Fibroblast of gingiva (primary cell): ENCODE measurements around the gene HDLBP.

Source experiments
- DNase-seq: peaks from one replicate; pipeline ENCODE4 v3.0.0-alpha.2; 2011; ENCODE audit warnings: low read depth

HDLBP gene

DNA sequence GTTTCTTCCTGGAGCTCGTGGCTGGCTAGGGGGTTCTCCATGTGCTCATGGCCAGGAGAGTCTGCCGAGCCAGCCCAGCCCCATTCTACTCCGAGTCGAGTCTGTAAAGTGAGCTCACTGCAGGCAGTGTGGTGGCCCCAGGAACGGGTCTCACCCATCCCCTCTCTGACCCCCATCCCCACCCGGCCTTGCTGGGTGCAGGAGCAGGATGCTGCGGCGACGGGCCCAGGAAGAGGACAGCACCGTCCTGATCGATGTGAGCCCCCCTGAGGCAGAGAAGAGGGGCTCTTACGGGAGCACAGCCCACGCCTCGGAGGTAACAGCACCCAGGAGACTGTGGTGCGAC lies 125.6 kb downstream of the HDLBP start:
- no peak for DNase-seq

DNA sequence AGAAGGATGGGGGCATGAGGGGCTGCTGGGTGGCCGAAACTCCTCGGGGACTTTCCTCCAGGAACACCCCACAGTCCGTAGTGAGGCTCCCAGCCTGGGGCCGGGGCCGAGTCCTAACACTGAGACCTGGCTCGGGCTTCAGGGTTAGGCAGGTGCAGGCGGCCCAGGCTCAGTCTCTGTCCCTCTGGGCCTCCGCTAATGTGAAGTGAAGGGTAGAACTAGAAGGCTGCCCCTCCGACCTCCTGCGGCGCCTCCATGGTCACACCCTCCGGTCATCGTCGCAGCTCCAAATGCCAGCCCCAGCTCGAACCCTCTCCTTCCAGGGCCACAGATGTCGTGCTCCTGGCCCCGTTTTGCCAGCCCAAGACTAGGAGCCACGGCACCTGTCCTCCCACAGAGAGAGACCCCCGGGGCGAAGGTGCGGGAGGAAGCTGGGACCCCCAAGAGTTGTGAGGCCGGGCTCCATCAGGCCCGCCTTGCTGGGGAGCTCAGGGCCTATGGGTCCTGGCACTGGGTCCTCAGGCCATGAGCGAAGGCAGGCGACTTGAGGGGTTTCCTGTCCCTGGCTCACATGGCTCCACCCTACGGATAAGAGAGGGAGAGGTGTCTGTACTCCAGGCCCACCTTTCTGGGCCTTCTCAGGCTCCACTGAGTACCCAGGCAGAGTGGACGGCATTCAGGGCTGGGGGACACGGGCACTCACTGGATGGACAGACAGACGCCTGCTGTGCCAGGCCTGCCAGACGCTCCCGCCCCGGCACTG lies 126.2 kb downstream of the HDLBP start:
- no peak for DNase-seq

DNA sequence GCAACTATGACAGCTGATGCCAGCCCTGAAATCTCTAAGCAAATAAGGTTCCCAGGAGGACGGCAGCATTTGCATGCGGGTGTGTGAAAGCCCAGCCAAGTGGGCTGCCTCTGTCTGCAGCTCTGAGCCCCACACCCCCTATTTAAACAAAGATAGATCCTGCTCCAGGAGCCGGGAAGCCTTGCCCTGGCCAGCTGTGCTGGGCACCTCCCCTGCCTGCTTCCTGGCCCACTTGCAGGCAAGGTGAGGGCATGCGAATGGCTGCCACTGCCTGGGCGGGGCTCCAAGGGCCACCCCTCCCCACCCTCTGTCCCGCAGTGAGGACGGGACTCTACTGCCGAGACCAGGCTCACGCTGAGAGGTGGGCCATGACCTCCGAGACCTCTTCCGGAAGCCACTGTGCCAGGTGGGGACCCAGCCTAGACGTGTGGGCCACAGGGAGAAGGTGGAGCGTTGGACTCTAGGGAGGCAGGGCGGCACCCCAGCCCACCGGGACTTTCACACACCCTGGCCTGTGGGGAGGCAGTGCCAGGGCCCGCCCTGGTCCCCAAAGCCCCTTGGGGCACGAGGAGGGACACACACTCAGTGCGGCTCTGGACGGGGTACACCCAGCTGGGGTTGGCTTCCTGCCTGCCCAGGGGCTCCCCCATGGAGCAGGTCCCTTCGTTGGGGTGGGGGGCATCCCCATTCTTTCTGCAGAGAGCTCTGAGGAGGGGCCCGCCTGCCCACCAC lies 126.9 kb downstream of the HDLBP start, which contains the start of gene ANO7:
TSS of gene ANO7 (plus strand) at position 317 of the 732 bp plus-strand sequence. CDS start 1,387 bp downstream, outside the sequence.
- DNase-seq: no peak

DNA sequence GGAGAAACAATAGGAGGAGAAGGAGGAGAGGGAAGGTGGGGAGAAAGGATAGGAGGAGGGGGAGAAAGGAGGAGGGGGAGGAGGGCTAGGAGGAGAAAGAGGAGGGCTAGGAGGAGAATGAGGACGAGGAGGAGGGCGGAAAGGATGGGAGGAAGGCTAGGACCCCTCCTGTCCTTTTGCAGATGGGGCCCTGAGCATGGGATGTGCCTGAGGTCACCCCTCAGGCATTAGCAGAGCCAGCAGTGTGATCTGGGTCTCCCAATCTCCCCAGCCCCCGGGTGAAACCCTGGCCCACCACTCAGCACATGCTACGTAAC lies 127.6 kb downstream of the HDLBP start:
- no peak for DNase-seq

DNA sequence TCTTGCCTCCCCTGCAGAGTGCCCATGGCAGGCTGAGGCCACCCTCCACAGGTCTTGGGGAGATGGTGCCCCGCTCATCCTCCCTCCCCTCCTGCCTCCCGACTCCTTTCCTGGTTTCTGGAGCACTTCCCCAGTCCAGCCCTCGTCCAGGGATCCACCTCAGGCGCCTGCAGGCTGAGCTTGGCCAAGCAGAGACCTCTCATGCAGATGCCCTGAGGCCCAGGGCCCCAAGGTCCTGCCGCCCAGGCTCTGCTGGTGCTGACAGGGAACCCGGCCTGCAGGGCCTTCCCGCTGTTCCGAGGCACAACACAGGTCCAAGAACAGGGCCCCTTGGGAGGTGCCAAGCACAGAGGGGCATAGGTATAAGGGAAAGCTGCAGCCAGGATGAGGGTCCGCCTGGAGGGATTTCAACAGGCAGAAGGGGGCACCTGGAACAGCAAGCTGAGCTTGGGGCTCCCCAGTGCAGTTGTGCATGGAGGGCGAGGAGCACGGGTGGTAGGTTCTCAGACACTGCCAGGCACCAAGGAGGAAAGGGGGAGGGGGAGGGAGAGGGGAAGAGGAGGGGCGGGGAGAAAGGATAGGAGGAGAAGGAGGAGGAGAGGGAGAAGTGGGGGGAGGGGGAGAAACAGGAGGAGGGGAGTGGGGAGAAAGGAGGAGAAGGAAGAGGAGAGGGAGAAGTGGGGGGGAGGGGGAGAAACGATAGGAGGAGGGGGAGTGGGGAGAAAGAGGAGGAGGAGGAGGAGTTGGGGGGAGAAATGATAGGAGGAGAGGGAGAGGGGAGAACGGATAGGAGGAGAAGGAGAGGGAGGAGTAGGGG lies 128.2 kb downstream of the HDLBP start:
- DNase-seq: no peak

DNA sequence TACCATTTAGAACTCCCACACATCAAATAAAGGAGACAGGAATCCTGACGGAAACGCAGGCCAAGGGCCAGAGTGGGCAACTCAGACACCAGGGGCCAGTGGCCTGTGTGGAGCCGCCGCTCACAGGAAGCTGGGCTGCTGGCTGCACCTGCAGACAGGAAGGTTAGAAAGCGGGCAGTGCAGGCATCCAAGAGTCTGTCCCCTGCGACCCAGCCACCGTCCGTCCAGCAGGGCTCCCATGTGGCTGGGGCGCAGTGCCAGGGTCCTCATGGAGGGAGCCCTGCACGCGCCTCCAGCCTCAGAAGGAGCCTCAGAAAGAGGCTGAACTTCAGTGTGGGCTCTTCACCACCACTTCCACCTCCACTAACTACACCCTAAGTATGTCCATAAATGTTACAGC lies 129.5 kb downstream of the HDLBP start:
- DNase-seq: no peak

DNA sequence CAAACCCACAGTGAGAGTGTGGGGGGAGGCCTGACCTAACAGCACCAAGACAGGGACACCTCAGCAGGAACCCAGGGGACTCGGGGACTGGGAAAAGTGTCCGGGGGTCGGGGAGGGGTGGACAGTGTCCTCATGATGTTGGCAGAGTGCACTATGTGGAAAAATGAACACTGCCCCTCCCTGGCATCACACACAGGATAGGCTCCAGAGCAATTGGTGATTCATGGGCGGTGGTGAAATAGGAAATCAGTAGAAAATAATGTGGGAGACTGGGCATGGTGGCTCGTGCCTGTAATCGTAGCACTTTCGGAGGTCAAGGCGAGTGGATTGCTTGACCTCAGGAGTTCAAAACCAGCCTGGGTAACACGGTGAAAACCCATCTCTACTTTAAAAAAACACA lies 130.6 kb downstream of the HDLBP start:
- DNase-seq: no peak

DNA sequence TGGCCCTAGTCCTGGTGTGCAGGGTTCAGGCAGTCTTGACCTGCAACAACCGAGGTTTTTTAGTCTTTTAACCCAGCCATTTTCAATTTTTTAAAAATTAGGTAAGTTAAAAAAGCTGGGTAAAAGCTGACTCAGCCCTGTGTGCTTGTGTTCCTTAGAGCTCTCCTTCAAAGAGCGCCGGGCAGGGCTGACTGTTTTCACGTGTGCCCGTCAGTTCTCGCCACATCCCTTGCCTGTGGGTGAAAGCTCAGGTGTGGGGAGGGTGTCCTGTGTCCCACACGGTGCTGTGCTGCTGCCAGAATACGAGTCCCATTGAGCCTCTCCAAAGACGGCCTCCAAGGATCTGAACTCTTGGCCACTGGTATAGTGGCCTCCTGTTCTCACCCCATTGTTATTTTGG lies 132.3 kb downstream of the HDLBP start:
- no peak for DNase-seq

DNA sequence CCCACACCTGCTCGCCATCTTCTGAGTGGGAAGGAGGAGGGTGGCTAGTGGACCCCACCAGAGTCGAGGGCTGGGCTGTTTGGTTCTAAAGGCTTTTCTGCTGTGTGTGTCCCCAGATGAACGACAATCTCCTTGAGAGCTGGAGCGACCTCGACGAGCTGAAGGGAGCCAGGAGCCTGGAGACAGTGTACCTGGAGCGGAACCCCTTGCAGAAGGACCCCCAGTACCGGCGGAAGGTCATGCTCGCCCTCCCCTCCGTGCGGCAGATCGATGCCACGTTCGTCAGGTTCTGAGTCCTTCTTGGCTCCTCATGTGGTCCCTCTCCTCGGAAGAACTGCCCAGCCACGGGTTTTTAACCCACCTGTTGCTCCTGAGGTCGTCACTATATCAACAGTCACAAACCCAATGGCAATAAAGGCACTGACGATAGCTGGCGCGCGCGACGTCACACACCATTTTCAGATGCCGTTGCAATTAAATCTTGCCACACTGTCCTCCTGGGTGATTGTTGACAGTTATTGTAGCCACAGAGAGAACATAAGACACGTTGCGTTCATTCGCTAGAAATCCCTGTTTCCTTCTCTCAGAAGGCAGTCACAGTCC lies 132.8 kb downstream of the HDLBP start:
- DNase-seq: no peak

DNA sequence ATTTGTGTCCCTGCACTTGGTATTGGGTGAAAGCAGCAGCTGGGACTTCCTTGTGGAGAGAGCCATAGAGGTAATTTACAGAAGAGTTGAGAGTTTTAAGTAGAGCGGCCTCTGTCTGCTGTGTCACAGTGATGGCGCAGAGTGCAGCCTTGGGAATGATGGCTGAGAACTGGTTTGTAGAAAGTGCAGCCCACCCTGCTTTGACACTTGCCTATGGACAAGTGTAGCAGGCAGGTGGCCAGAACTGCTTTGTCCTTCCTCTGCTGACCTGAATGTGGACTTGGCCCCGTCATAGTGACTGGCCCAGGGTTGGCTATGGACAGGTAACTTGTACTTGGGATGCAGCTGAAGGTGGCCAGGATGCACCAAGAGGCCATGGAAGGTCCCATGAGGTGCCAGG lies 133.3 kb downstream of the HDLBP start:
- no peak for DNase-seq

DNA sequence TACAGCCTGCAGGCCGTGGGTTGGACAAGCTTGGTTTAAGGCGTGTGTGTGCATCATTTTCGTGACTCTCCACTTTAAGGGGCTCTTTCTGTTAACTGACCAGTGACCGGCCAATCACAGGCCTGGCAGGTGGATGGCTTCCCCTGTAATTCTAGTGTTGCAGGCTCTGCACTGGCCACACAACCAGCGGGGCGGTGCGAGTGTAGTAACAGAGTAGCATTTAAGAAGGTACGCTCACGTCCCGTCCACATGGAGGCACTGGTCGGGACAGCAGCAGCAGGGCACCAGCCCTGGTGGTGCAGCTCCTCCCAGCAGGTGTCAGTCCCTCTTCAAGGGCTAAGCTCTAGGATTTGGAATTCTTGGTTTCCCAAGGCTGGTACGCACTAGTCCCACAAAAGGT lies 135.0 kb downstream of the HDLBP start:
- DNase-seq: no peak

DNA sequence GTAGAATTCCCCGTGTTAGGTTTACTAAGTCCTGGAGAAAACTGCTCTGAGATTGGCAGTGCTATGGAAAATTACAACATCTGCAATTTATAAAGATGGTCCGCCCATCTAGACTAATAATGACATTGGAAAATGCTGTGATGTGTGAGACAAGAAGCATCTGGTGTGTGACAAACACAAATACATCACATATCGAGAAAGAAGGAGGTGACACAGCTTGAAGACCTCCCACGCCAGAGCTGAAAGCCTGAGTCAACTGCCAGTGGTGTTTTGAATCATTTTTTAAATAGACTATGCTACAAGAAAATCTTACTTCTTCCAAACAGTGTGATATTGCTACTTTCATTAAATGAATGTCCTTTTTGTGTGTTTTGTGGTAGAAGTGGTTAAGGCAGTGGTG lies 135.6 kb downstream of the HDLBP start:
- DNase-seq: no peak

DNA sequence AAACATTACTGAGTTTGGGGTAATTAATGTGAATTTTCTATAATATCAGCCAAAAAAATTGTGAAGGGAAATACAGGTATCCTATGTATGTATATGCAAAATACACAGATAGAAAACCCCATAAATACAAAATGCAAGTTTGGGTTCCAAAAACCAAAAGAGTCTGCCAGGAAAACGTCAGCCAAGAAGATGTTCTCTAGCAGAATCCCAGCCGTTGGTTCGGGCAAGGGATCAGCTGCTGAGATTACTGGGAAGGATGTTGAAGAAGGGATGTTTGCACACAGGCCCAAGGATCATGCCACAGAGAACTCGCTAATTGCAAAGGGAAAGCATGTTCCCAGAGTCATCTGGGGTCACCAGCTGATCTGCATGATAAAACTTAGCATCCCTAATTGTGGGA lies 136.5 kb downstream of the HDLBP start:
- no peak for DNase-seq

DNA sequence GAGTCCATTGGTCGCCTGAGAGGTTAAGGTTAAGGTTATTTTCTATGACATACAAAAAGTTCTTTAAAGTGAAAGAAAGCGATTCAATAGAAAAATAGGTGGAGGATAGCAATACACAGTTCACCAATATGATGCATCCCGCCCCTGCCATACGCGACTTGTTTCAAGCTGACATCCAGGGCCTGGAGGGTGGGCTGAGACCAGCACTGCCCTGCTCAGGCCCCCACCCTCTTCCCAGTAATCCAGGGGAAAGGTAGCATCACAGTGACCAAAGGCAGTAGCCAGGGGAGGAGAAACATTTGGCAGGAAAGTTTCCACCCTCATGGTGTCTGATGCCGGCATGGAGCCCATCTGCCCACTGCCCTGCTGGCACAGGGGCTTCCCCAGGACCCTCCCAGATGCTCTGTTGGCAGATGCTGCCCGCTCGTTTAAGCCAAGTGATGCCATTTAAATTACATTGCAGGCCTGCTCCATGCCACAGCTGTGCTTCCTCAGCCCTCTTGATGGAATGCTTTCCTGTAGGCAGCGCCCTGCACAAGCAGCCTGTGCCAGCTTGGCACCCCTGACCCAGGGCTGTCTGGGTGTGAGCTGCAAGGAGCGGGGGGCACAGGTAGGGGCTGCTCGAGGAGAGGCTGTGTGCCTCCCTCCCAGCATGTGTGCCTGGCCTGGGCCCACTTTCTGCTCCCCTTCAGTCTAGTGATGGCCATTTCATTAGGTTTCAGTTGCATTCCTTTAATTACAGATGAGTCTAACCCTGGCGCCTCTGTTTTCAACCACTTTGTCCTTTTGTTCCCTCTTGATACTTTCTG lies 137.7 kb downstream of the HDLBP start:
- no peak for DNase-seq
